Esophagus (tissue), 2 donors: ENCODE results near the gene ATP7B. TPM values are rescaled to one million over a fixed set of nuclear protein-coding genes. Genes with fewer than 3 reads are reported as not detected.

Experiments used
- H3K27ac ChIP-seq, 2 donors: one replicate each; pipeline ENCODE4 v1.5.1; 2013; ENCODE audit warnings: low read depth in 2 of 2, mild to moderate bottlenecking in 2 of 2, inconsistent platforms in 1 of 2, low read length in 1 of 2, moderate library complexity in 1 of 2
- H3K27me3 ChIP-seq, 2 donors: one replicate each; pipeline ENCODE4 v1.6.1; 2013; ENCODE audit warnings: low read length in 2 of 2, control low read depth in 1 of 2, mild to moderate bottlenecking in 1 of 2; ENCODE audit not compliant: insufficient read depth in 2 of 2, control insufficient read depth in 1 of 2
- H3K36me3 ChIP-seq, 2 donors: one replicate each; pipeline ENCODE4 v1.6.1; 2013; ENCODE audit warnings: low read length in 1 of 2; ENCODE audit not compliant: control insufficient read depth in 2 of 2, insufficient read depth in 2 of 2
- H3K4me1 ChIP-seq, 2 donors: one replicate each; pipeline ENCODE4 v1.6.1; 2013; ENCODE audit warnings: low read length in 1 of 2; ENCODE audit not compliant: control insufficient read depth in 2 of 2, insufficient read depth in 2 of 2
- H3K4me3 ChIP-seq, 2 donors: one replicate each; pipeline ENCODE4 v1.5.1; 2013; ENCODE audit warnings: low read length in 2 of 2, mild to moderate bottlenecking in 2 of 2, low read depth in 1 of 2, moderate library complexity in 1 of 2
- H3K9me3 ChIP-seq, 2 donors: one replicate each; pipeline ENCODE4 v1.6.1; 2013; ENCODE audit warnings: mild to moderate bottlenecking in 2 of 2, low read depth in 1 of 2, low read length in 1 of 2, moderate library complexity in 1 of 2; ENCODE audit not compliant: control insufficient read depth in 2 of 2, insufficient read depth in 1 of 2
- WGBS, 2 donors: extraction: QIAGEN DNeasy Blood & Tissue Kit; methylation state at CpG; one replicate each; pipeline ENCODE4 v1.1.7; 2013; 5-methylcytosine and 5-hydroxymethylcytosine counted together
- polyA plus RNA-seq, 2 donors: library from polyadenylated mRNA; stranded (reverse); fragments of 200-250 nt; gene quantifications; one replicate each; pipeline ENCODE4 v1.2.3, GENCODE V29; 2013
- donor health status: healthy with polysubstance abuse.
- donor health status: Bipolar disorder and iron deficiency.

The ATP7B gene
- polyA plus RNA-seq, 2 donors = 0.55 to 0.59 TPM

GRCh38 chr13:52029569-52029968 is 18.3 kb upstream of the ATP7B start:
- Histone ChIP-seq H3K36me3 (peaks cover 5 to 7% of the 10 kb centered on the region in 2 donors), H3K27me3 (no peaks in the 10 kb centered on the region), H3K4me1 (peaks cover 0 to 2% of the 10 kb centered on the region in 2 donors), H3K4me3 (no peak overlapping the region), H3K27ac (no peak overlapping the region), H3K9me3 (peaks cover 0 to 4% of the 10 kb centered on the region in 2 donors)
- WGBS, 2 donors = 90 to 96% methylated on average over 4 of the region's 4 CpGs

DNA sequence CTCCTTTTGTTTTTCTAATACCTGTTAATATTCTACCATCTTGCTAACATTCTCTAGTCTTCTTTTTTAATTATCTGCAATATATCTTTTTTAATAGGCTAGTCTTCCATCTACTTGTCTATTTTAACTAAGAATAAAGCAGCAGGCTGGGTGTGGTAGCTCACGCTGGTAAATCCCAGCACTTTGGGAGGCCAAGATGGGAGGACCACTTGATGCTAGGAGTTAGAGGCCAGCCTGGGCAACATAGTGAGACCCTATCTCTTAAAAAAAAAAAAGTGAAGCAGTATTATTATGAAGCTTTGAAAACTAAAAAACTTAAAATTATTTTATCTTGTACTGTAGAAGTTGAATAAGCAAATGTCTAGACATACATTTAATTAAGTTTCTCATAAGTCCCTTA is 16.6 kb upstream of the ATP7B start:
- Histone ChIP-seq H3K4me3 (no peak overlapping the region), H3K4me1 (peaks cover 0 to 2% of the 10 kb centered on the region in 2 donors), H3K27me3 (no peaks in the 10 kb centered on the region), H3K9me3 (peaks cover 0 to 4% of the 10 kb centered on the region in 2 donors), H3K36me3 (peaks cover 7% of the 10 kb centered on the region in 2 donors), H3K27ac (no peak overlapping the region)
- WGBS, 2 donors = 94 to 95% methylated on average over 1 of the region's 1 CpG

- H3K27ac ChIP-seq = no peak overlapping the region
- H3K4me1 ChIP-seq = peaks cover 0 to 2% of the 10 kb centered on the region in 2 donors
- no peak overlapping the region for H3K4me3 ChIP-seq
- H3K9me3 ChIP-seq = peaks cover 0 to 4% of the 10 kb centered on the region in 2 donors
- no peaks in the 10 kb centered on the region for H3K27me3 ChIP-seq
- H3K36me3 ChIP-seq = peaks cover 7% of the 10 kb centered on the region in 2 donors
- WGBS, 2 donors = 94 to 97% methylated on average over 3 of the region's 3 CpGs
These were observed 15.0 kb upstream of the ATP7B start for GRCh38 chr13:52026246-52026626.

DNA sequence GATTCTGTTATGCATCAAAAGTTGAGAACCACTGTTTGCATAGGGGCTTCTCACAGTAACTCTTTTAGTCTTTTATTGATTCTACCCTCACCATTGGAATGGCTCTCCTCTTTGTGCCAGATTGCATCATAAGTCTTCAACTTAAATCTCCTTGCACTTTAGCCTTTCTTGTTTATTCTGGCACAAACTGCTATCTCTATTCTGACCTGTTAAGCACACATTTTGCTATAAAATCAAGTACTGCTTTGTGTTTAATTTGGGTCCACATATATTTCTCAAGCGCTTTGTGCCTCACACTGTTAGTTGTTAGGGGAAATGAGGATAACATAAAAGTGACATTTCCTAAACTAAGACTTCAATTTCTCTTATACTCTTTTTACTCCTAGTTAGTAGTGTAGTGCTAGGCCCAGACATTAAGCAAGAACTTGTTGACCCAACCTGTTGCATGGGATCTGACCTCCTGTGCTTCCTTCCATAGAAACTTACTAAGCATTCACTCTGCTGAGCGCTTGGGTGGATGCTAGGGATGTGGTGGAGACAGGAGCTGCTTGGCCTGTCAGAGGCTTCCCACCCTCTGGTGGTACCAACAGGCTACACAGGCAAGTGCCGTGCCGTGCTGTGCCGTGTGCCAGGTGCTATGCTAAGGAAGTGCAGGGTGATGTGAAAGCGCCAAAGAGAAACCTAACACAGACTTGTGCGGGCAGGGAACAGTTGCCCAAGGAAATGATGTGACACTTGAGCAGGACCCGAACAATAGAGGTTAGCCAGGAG is 14.4 kb upstream of the ATP7B start:
- Histone ChIP-seq H3K9me3 (peaks cover 0 to 4% of the 10 kb centered on the region in 2 donors), H3K27me3 (no peaks in the 10 kb centered on the region), H3K36me3 (peaks cover 7% of the 10 kb centered on the region in 2 donors), H3K4me1 (peaks cover 0 to 2% of the 10 kb centered on the region in 2 donors), H3K27ac (no peak overlapping the region), H3K4me3 (no peak overlapping the region)
- 96 to 97% methylated on average over 8 of the region's 8 CpGs for WGBS, 2 donors

GRCh38 chr13:52024481-52024880 is 13.2 kb upstream of the ATP7B start, which contains the start of gene UTP14C:
TSS of gene UTP14C (plus strand) at chr13:52024691. CDS start at chr13:52028805, 4,114 bp downstream.
- Histone ChIP-seq H3K4me3 (no peak within 1 kb of the TSS), H3K27me3 (no peaks in the 10 kb centered on the region), H3K4me1 (peaks cover 0 to 2% of the 10 kb centered on the region in 2 donors), H3K27ac (no peak within 1 kb of the TSS), H3K9me3 (peaks cover 0 to 4% of the 10 kb centered on the region in 2 donors), H3K36me3 (peaks cover 7% of the 10 kb centered on the region in 2 donors)
- 89 to 93% methylated on average over 3 of the region's 3 CpGs for WGBS, 2 donors

- peaks cover 7% of the 10 kb centered on the region in 2 donors for H3K36me3 ChIP-seq
- 97 to 100% methylated on average over 2 of the region's 2 CpGs for WGBS, 2 donors
- no peaks in the 10 kb centered on the region for H3K27me3 ChIP-seq
- no peak overlapping the region for H3K4me3 ChIP-seq
- peaks cover 0 to 2% of the 10 kb centered on the region in 2 donors for H3K4me1 ChIP-seq
- no peak overlapping the region for H3K27ac ChIP-seq
- peaks cover 0 to 4% of the 10 kb centered on the region in 2 donors for H3K9me3 ChIP-seq
These were observed 11.1 kb upstream of the ATP7B start for GRCh38 chr13:52022356-52022755.

GRCh38 chr13:52020191-52020590 is 8.9 kb upstream of the ATP7B start:
- Histone ChIP-seq H3K36me3 (peaks cover 0 to 2% of the 10 kb centered on the region in 2 donors), H3K9me3 (no peaks in the 10 kb centered on the region), H3K27ac (no peak overlapping the region), H3K4me3 (no peak overlapping the region), H3K27me3 (no peaks in the 10 kb centered on the region), H3K4me1 (no peaks in the 10 kb centered on the region)
- 93 to 94% methylated on average over 3 of the region's 3 CpGs for WGBS, 2 donors

DNA sequence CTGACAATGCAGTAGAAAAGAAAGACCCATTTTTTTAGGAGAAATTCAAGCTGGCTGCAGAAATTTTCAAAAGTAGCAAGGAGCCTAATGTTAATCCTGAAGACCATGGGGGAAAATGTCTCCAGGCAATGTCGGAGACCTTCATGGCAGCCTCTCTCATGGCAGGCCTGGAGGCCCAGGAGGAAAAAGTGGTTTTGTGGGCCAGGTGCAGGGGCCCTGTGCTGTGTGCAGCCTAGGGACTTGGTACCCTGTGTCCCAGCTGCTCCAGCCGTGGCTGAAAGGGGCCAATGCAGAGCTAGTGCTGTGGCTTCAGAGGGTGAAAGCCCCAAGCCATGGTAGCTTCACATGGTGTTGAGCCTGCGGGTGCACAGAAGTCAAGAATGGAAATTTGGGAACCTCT is 5.0 kb upstream of the ATP7B start:
- Histone ChIP-seq H3K36me3 (no peaks in the 10 kb centered on the region), H3K9me3 (no peaks in the 10 kb centered on the region), H3K27ac (no peak overlapping the region), H3K27me3 (no peaks in the 10 kb centered on the region), H3K4me1 (no peaks in the 10 kb centered on the region), H3K4me3 (no peak overlapping the region)
- WGBS, 2 donors = 93 to 96% methylated on average over 3 of the region's 3 CpGs

DNA sequence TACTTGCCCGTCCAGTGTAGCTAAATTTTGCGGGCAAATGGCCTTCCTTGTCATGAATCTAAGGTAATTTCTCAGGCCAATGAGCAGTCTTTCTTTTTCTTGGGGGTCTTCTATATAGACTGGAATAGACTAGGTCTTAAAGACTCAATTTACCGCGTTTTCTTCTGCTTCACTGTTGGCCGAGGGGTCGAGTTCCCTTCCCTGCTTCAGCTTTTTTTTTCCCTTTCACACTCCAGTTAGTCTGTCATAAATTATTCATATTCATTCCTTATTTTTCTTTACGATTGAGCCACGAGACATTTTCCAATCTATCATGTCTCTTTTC is 1.2 kb upstream of the ATP7B start:
- Histone ChIP-seq H3K9me3 (no peaks in the 10 kb centered on the region), H3K27ac (peak overlapping the region in 1 of 2 donors; percentile 74)

More for the DNA sequence above, 1.2 kb upstream of the ATP7B start:
- Histone ChIP-seq H3K36me3 (no peaks in the 10 kb centered on the region), H3K4me3 (peak overlapping the region; percentile 73 to 82), H3K27me3 (no peaks in the 10 kb centered on the region), H3K4me1 (no peaks in the 10 kb centered on the region)
- WGBS, 2 donors = 0 to 1% methylated on average over 8 of the region's 8 CpGs
